ENCODE data around the gene SEPTIN8. TPM values are rescaled to one million over a fixed set of nuclear protein-coding genes. Genes with fewer than 3 reads are reported as not detected.

The SEPTIN8 gene
- total RNA-seq, 1 experiment from 2014 or later, result 38.2 TPM

DNA sequence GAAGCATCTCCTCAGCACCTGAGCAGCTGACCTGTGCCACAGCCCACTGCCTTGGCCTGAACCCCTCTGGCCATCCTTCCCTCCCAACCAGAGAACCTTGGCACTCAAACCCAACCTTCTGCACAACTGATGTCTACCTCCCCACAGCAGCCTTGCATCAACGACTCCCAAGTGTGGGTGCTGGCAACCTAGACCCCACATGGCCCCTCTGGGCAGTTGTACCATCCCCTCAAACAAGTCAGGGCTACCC, 10.3 kb downstream of the SEPTIN8 start:
- Histone ChIP-seq H3K4ac (ENCODE audit: low read depth, low read length) (no peak overlapping the region), H2BK15ac (ENCODE audit: low read depth, low read length) (no peak overlapping the region), H3K27me3 (ENCODE audit: insufficient read depth, low read length) (no peaks in the 10 kb centered on the region), H4K8ac (replicated peaks; ENCODE audit: insufficient read length, low read depth, low read length) (no peak overlapping the region), H3T11ph (ENCODE audit: low read length) (no peak overlapping the region), H2AK5ac (ENCODE audit: insufficient read length, low read length) (no peak overlapping the region), H3K56ac (ENCODE audit: insufficient read length, low read depth, low read length) (no peak overlapping the region), H3K14ac (ENCODE audit: insufficient read depth, low read length) (0 out of 2 replicates have a peak overlapping the region, but pooled peaks have one; percentile 8), H2BK5ac (ENCODE audit: insufficient read length, low read length) (no peak overlapping the region), H3K4me2 (ENCODE audit: insufficient read depth, insufficient read length, low read length) (no peak overlapping the region), H3K23ac (ENCODE audit: insufficient read length, low read depth, low read length) (no peak overlapping the region), H3K79me2 (ENCODE audit: insufficient read depth, low read length) (no peaks in the 10 kb centered on the region), H3K4me1 (ENCODE audit: insufficient read depth, low read length) (peaks cover 2% of the 10 kb centered on the region; the same call in 1 of the 2 replicates), H2AFZ (ENCODE audit: low read length) (no peak overlapping the region), H4K91ac (ENCODE audit: insufficient read length, low read depth, low read length) (no peak overlapping the region), H2BK20ac (ENCODE audit: low read depth, low read length, poor library complexity, severe bottlenecking) (no peak overlapping the region), H2BK120ac (ENCODE audit: low read depth, low read length, poor library complexity, severe bottlenecking) (no peak overlapping the region), H3K23me2 (ENCODE audit: insufficient read length, low read depth, low read length, poor library complexity, severe bottlenecking) (no peaks in the 10 kb centered on the region), H3K9me3 (ENCODE audit: control insufficient read depth, low read depth, low read length) (no peaks in the 10 kb centered on the region), H4K5ac (ENCODE audit: insufficient read length, low read depth, low read length) (no peak overlapping the region), H2BK12ac (ENCODE audit: insufficient read length, low read depth, low read length) (no peak overlapping the region), H4K20me1 (ENCODE audit: control insufficient read depth, insufficient read depth, insufficient read length) (peaks cover 2% of the 10 kb centered on the region), H3K79me1 (ENCODE audit: insufficient read depth, low read depth, low read length, poor library complexity, severe bottlenecking) (no peaks in the 10 kb centered on the region), H3K18ac (ENCODE audit: insufficient read length, low read depth, low read length) (no peak overlapping the region), H3K9ac (ENCODE audit: extremely low read depth, insufficient read length, low read length) (no peak overlapping the region), H3K27ac (ENCODE audit: insufficient read length, low read depth, low read length) (no peak overlapping the region)
- TF ChIP-seq, protein P1, sequence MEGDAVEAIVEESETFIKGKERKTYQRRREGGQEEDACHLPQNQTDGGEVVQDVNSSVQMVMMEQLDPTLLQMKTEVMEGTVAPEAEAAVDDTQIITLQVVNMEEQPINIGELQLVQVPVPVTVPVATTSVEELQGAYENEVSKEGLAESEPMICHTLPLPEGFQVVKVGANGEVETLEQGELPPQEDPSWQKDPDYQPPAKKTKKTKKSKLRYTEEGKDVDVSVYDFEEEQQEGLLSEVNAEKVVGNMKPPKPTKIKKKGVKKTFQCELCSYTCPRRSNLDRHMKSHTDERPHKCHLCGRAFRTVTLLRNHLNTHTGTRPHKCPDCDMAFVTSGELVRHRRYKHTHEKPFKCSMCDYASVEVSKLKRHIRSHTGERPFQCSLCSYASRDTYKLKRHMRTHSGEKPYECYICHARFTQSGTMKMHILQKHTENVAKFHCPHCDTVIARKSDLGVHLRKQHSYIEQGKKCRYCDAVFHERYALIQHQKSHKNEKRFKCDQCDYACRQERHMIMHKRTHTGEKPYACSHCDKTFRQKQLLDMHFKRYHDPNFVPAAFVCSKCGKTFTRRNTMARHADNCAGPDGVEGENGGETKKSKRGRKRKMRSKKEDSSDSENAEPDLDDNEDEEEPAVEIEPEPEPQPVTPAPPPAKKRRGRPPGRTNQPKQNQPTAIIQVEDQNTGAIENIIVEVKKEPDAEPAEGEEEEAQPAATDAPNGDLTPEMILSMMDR (conservative IDR thresholded peaks at IDR 0.05), result no peak
- no peaks in the 10 kb centered on the region for H3K9me3 Mint-ChIP-seq
- H3K27me3 Mint-ChIP-seq (ENCODE audit: low read depth), result peaks cover 3% of the 10 kb centered on the region; the same call in 1 of the 2 replicates
- peaks cover 12 to 14% of the 10 kb centered on the region in 2 experiments for H3K4me1 Mint-ChIP-seq
- no CpG with 5 or more reads among the region's 1 CpG for WGBS (ENCODE audit: extremely low coverage, insufficient read length, low lambda C conversion rate)
- DNase-seq, result no peak
- peaks cover 3 to 17% (median 15%) of the 10 kb centered on the region in 3 experiments; a peak in 6 of 7 replicates for H3K36me3 Mint-ChIP-seq (ENCODE audit: insufficient read depth in 1 of 3, low read depth in 3 of 3)
- no peak overlapping the region for H3K4me3 Mint-ChIP-seq
- no peak overlapping the region for H3K27ac Mint-ChIP-seq

Data from H9 (cell line).